ENCODE measurements around the gene TTC23. TPM values are rescaled to one million over a fixed set of nuclear protein-coding genes. Genes with fewer than 3 reads are reported as not detected.

Gene TTC23
- polyA plus RNA-seq, 2 donors: 7.2 to 8.4 TPM

DNA sequence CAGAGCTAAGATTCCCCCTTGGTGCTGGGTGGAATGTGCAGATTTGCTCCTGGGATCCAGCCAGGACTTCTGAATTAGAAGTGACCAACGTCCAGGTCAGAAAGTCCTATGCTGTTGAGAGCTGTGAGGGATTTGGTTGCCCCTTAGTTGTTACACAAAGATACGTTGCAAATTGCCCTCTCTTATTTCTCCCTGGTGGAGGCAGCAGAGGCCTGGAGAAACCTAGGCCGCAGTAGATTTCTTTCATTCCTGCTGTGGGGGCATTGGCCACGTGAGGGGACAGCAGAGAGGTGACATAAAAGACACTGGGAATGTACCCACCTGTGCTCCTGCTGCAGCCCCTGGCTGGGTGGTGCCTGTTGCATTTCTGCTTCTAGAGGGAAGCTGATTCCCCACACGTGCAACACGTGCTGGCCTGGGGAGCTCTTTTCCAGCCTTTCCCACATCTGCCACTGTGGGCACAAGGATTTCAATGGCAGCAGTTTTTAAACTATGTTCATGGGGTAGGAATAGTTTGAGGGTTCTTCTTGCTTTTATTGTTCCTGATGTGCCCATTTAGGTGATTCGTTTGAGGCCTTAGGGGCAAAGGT is 78.8 kb downstream of the TTC23 start:
- no peaks in the 10 kb centered on the region for H3K9me3 ChIP-seq (ENCODE audit: control insufficient read depth in 2 of 2, insufficient read depth in 1 of 2, low read depth in 1 of 2, low read length in 1 of 2)
- H3K4me1 ChIP-seq (ENCODE audit: control insufficient read depth in 2 of 2, insufficient read depth in 2 of 2, low read length in 1 of 2): no peaks in the 10 kb centered on the region
- peak overlapping the region; percentile 64 to 70 for H3K27ac ChIP-seq (ENCODE audit: low read depth in 2 of 2, low read length in 1 of 2)
- H3K27me3 ChIP-seq (ENCODE audit: control insufficient read depth in 1 of 2, insufficient read depth in 2 of 2, low read length in 2 of 2): no peaks in the 10 kb centered on the region
- 72% methylated on average over 7 of the region's 7 CpGs for WGBS, 2 donors
- H3K4me3 ChIP-seq (ENCODE audit: low read depth in 1 of 2, low read length in 2 of 2): no peak overlapping the region
- peaks cover 2 to 20% of the 10 kb centered on the region in 2 donors for H3K36me3 ChIP-seq (ENCODE audit: control insufficient read depth in 2 of 2, insufficient read depth in 2 of 2, low read length in 1 of 2)

DNA sequence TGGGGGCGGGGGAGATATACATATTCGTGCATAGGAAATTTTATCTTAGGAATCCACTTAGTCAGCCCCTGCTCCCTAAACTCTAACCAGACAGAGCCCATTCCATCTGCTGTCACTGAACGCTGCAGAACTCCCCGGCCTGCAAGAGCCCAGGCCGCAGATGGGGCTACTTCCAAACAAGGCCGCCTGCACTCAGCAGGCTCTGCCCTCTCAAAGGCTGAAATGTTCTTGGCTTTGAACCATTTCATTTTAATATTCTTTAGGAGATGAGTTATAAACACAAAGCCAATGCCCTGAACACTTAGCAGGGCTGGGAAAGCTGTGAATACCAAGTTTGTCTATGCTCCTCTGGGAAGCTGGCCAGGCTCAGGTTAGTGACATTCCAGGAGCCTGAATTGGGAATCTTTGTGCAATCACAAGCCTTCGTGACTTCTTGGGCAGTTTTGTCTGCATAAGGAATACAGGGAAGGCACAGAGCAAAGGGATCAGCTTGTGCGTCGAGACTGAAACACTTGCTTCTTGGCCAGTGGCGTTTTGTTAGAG is 79.5 kb downstream of the TTC23 start:
- 71% methylated on average over 10 of the region's 10 CpGs for WGBS, 2 donors
- no peak overlapping the region for H3K4me3 ChIP-seq (ENCODE audit: low read depth in 1 of 2, low read length in 2 of 2)
- H3K9me3 ChIP-seq (ENCODE audit: control insufficient read depth in 2 of 2, insufficient read depth in 1 of 2, low read depth in 1 of 2, low read length in 1 of 2): no peaks in the 10 kb centered on the region
- H3K4me1 ChIP-seq (ENCODE audit: control insufficient read depth in 2 of 2, insufficient read depth in 2 of 2, low read length in 1 of 2): no peaks in the 10 kb centered on the region
- peak overlapping the region; percentile 81 to 84 for H3K27ac ChIP-seq (ENCODE audit: low read depth in 2 of 2, low read length in 1 of 2)
- H3K27me3 ChIP-seq (ENCODE audit: control insufficient read depth in 1 of 2, insufficient read depth in 2 of 2, low read length in 2 of 2): no peaks in the 10 kb centered on the region
- peaks cover 2 to 18% of the 10 kb centered on the region in 2 donors for H3K36me3 ChIP-seq (ENCODE audit: control insufficient read depth in 2 of 2, insufficient read depth in 2 of 2, low read length in 1 of 2)

- Histone ChIP-seq H3K4me3 (ENCODE audit: low read depth in 1 of 2, low read length in 2 of 2) (no peak overlapping the region), H3K36me3 (ENCODE audit: control insufficient read depth in 2 of 2, insufficient read depth in 2 of 2, low read length in 1 of 2) (peaks cover 2 to 13% of the 10 kb centered on the region in 2 donors), H3K27ac (ENCODE audit: low read depth in 2 of 2, low read length in 1 of 2) (peak overlapping the region; percentile 81 to 84), H3K9me3 (ENCODE audit: control insufficient read depth in 2 of 2, insufficient read depth in 1 of 2, low read depth in 1 of 2, low read length in 1 of 2) (no peaks in the 10 kb centered on the region), H3K27me3 (ENCODE audit: control insufficient read depth in 1 of 2, insufficient read depth in 2 of 2, low read length in 2 of 2) (no peaks in the 10 kb centered on the region), H3K4me1 (ENCODE audit: control insufficient read depth in 2 of 2, insufficient read depth in 2 of 2, low read length in 1 of 2) (no peaks in the 10 kb centered on the region)
- 85 to 94% methylated on average over 5 of the region's 5 CpGs for WGBS, 2 donors
Measured at GRCh38 chr15:99168601-99169580, 80.5 kb downstream of the TTC23 start.

DNA sequence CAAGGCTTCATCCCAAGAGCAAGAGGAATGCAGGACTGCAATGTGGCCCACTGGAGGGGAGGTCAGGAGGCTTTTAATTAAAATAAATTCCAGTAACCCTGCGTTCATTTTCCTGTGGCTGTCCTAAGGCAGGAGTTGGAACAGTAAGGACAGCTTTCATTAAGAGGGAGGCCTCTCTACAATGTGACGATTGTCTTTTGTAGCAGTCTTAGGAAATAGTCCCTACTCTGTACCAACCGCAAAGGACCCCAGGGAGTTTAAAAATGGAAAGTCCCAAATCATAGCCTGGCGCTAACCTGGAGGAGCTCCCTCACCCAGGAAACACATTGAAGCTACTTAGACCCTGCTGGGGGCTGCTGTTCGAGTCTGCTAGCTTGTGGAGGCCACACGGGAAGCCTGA is 81.7 kb downstream of the TTC23 start:
- H3K36me3 ChIP-seq (ENCODE audit: control insufficient read depth in 2 of 2, insufficient read depth in 2 of 2, low read length in 1 of 2): peaks cover 2 to 13% of the 10 kb centered on the region in 2 donors

DNA sequence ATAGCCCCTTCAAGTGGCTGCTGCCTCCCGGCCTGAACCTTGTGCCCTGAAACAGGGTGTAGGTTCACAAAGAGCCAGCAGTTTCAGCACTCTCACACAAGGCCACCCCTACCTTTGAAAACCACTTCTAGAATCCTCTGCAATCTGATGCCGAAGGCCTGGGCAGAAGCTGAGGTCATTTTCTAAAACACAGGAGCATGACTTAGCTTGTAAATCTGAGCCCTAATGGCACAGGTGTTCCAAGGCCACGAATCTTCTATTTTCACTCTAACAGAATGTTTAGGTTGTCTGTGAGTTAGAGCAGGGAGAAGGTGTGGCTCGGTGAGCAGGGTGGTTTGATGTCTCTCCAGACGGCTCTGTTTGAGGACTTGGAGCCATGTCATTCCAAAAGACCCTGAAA is 82.2 kb downstream of the TTC23 start:
- peaks cover 1 to 11% of the 10 kb centered on the region in 2 donors for H3K36me3 ChIP-seq (ENCODE audit: control insufficient read depth in 2 of 2, insufficient read depth in 2 of 2, low read length in 1 of 2)
- H3K4me1 ChIP-seq (ENCODE audit: control insufficient read depth in 2 of 2, insufficient read depth in 2 of 2, low read length in 1 of 2): no peaks in the 10 kb centered on the region
- no peaks in the 10 kb centered on the region for H3K9me3 ChIP-seq (ENCODE audit: control insufficient read depth in 2 of 2, insufficient read depth in 1 of 2, low read depth in 1 of 2, low read length in 1 of 2)
- 70 to 77% methylated on average over 5 of the region's 5 CpGs for WGBS, 2 donors
- no peaks in the 10 kb centered on the region for H3K27me3 ChIP-seq (ENCODE audit: control insufficient read depth in 1 of 2, insufficient read depth in 2 of 2, low read length in 2 of 2)
- no peak overlapping the region for H3K4me3 ChIP-seq (ENCODE audit: low read depth in 1 of 2, low read length in 2 of 2)
- peak overlapping the region; percentile 43 to 81 for H3K27ac ChIP-seq (ENCODE audit: low read depth in 2 of 2, low read length in 1 of 2)

More for the DNA sequence above, 81.7 kb downstream of the TTC23 start:
- Histone ChIP-seq H3K4me3 (ENCODE audit: low read depth in 1 of 2, low read length in 2 of 2) (no peak overlapping the region), H3K27ac (ENCODE audit: low read depth in 2 of 2, low read length in 1 of 2) (peak overlapping the region; percentile 53 to 81), H3K9me3 (ENCODE audit: control insufficient read depth in 2 of 2, insufficient read depth in 1 of 2, low read depth in 1 of 2, low read length in 1 of 2) (no peaks in the 10 kb centered on the region), H3K27me3 (ENCODE audit: control insufficient read depth in 1 of 2, insufficient read depth in 2 of 2, low read length in 2 of 2) (no peaks in the 10 kb centered on the region), H3K4me1 (ENCODE audit: control insufficient read depth in 2 of 2, insufficient read depth in 2 of 2, low read length in 1 of 2) (no peaks in the 10 kb centered on the region)
- WGBS, 2 donors: 86 to 87% methylated on average over 6 of the region's 6 CpGs

DNA sequence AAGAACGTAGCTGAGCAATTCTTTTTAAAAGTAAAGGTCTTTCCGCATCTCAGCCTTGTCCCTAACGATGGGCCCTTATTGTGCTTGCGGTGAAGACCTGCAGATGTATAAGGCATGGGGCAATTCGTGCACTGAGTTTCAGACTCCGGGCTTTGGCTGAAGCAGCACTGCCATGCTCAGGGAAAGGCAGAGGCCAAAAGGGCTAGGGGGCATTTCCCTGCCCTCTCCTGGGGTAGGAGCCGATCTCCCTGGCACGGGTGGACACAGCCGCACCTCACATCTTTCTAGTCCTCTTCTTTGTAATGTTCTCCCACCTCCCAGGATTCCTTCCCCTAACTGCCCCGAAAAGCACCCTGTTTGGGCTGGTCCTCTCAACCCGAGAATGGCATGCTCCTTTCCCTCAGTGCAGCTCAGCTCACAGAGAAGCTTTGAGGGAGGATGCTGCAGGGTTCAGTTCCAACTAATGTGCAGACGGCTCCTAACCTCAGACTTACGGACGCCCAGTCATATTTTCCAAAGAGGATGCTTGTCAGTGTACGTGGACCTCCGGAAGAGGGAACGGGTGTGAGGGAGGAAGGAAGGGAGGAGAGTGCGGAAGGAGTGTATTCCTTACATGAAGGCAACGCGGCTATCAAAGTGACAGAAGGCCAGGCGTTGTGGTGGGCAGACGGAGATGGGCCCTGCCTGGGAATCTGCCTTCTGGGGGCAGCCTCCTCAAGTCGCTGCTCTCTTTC is 83.3 kb downstream of the TTC23 start:
- Histone ChIP-seq H3K9me3 (ENCODE audit: control insufficient read depth in 2 of 2, insufficient read depth in 1 of 2, low read depth in 1 of 2, low read length in 1 of 2) (no peaks in the 10 kb centered on the region), H3K36me3 (ENCODE audit: control insufficient read depth in 2 of 2, insufficient read depth in 2 of 2, low read length in 1 of 2) (peaks cover 3 to 10% of the 10 kb centered on the region in 2 donors), H3K27me3 (ENCODE audit: control insufficient read depth in 1 of 2, insufficient read depth in 2 of 2, low read length in 2 of 2) (no peaks in the 10 kb centered on the region), H3K4me3 (ENCODE audit: low read depth in 1 of 2, low read length in 2 of 2) (no peak overlapping the region), H3K4me1 (ENCODE audit: control insufficient read depth in 2 of 2, insufficient read depth in 2 of 2, low read length in 1 of 2) (no peaks in the 10 kb centered on the region), H3K27ac (ENCODE audit: low read depth in 2 of 2, low read length in 1 of 2) (peak overlapping the region; percentile 8 to 9)
- 85 to 86% methylated on average over 23 of the region's 23 CpGs for WGBS, 2 donors

- WGBS, 2 donors: 84 to 93% methylated on average over 3 of the region's 3 CpGs
- no peaks in the 10 kb centered on the region for H3K27me3 ChIP-seq (ENCODE audit: control insufficient read depth in 1 of 2, insufficient read depth in 2 of 2, low read length in 2 of 2)
- no peak overlapping the region for H3K27ac ChIP-seq (ENCODE audit: low read depth in 2 of 2, low read length in 1 of 2)
- peaks cover 3 to 5% of the 10 kb centered on the region in 2 donors for H3K36me3 ChIP-seq (ENCODE audit: control insufficient read depth in 2 of 2, insufficient read depth in 2 of 2, low read length in 1 of 2)
- H3K4me3 ChIP-seq (ENCODE audit: low read depth in 1 of 2, low read length in 2 of 2): no peak overlapping the region
- no peaks in the 10 kb centered on the region for H3K4me1 ChIP-seq (ENCODE audit: control insufficient read depth in 2 of 2, insufficient read depth in 2 of 2, low read length in 1 of 2)
- H3K9me3 ChIP-seq (ENCODE audit: control insufficient read depth in 2 of 2, insufficient read depth in 1 of 2, low read depth in 1 of 2, low read length in 1 of 2): no peaks in the 10 kb centered on the region
Measured at GRCh38 chr15:99165020-99165790, 84.2 kb downstream of the TTC23 start.

DNA sequence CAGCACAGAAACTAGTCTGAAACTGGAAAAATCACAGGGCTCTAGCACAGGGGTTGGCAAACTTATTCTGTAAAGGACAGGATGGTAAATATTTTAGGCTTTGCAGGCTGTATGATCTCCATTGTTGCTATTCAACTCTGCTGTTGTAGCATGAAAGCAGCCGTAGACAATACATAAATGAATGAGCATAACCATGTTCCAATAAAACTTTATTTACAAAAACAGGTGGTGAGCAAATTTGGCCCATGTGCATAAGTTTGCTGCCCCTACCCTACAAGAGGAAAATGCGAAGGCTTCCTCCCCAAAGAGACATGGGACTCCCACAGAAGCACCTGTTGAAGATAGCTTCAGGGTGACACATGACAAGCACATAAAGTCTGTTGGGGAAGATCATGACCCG is 85.3 kb downstream of the TTC23 start:
- Histone ChIP-seq H3K36me3 (ENCODE audit: control insufficient read depth in 2 of 2, insufficient read depth in 2 of 2, low read length in 1 of 2) (peaks cover 3 to 6% of the 10 kb centered on the region in 2 donors), H3K4me3 (ENCODE audit: low read depth in 1 of 2, low read length in 2 of 2) (no peak overlapping the region), H3K27me3 (ENCODE audit: control insufficient read depth in 1 of 2, insufficient read depth in 2 of 2, low read length in 2 of 2) (no peaks in the 10 kb centered on the region), H3K4me1 (ENCODE audit: control insufficient read depth in 2 of 2, insufficient read depth in 2 of 2, low read length in 1 of 2) (no peaks in the 10 kb centered on the region), H3K9me3 (ENCODE audit: control insufficient read depth in 2 of 2, insufficient read depth in 1 of 2, low read depth in 1 of 2, low read length in 1 of 2) (no peaks in the 10 kb centered on the region), H3K27ac (ENCODE audit: low read depth in 2 of 2, low read length in 1 of 2) (no peak overlapping the region)
- 92 to 97% methylated on average over 3 of the region's 3 CpGs for WGBS, 2 donors
